ENCODE results near the gene MTERF2. TPM values are rescaled to one million over a fixed set of nuclear protein-coding genes. Genes with fewer than 3 reads are reported as not detected.

The MTERF2 gene
- total RNA-seq, 1 donor from 2014 or later, result 6.9 TPM

DNA sequence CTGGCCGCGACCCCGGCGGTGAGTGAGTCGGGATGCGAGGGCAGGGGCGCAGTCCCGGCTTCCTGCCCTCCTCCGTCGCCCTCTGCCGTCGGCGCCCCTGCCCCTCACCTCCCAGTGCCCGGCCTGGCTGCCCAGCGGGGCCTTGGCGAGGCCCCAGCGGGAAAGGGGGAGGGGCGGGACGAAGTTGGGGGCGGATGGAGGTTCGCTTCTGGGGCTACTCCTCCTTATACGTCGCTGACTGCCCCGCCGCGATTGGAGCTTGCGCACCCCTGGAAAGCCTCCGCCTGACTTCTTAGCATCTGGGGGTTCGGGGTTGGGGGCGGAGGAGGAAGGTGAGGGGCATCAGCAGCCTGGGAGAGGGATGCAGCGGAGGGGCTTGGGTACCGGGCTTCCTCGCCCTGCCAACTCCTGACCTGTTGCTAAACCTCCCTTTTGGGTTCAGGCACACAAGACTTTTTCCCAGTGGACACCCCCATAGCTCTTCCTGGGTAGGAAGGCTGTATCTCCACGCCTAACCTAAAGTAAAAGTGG lies 30.8 kb downstream of the MTERF2 start:
- TF ChIP-seq, protein P1, sequence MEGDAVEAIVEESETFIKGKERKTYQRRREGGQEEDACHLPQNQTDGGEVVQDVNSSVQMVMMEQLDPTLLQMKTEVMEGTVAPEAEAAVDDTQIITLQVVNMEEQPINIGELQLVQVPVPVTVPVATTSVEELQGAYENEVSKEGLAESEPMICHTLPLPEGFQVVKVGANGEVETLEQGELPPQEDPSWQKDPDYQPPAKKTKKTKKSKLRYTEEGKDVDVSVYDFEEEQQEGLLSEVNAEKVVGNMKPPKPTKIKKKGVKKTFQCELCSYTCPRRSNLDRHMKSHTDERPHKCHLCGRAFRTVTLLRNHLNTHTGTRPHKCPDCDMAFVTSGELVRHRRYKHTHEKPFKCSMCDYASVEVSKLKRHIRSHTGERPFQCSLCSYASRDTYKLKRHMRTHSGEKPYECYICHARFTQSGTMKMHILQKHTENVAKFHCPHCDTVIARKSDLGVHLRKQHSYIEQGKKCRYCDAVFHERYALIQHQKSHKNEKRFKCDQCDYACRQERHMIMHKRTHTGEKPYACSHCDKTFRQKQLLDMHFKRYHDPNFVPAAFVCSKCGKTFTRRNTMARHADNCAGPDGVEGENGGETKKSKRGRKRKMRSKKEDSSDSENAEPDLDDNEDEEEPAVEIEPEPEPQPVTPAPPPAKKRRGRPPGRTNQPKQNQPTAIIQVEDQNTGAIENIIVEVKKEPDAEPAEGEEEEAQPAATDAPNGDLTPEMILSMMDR (IDR thresholded peaks at IDR 0.05; ENCODE audit: insufficient read depth, low read length, poor library complexity, severe bottlenecking), result peak; percentile 22
- H3K27me3 ChIP-seq (ENCODE audit: control insufficient read depth, insufficient read depth, low read length), result no peaks in the 10 kb centered on the region
- H3K4me3 ChIP-seq (ENCODE audit: low read depth, low read length), result peak overlapping the region; percentile 87
- no peaks in the 10 kb centered on the region for H3K36me3 ChIP-seq (ENCODE audit: control insufficient read depth, insufficient read depth, low read length)
- DNase-seq (ENCODE audit: low read depth), result no peak

DNA sequence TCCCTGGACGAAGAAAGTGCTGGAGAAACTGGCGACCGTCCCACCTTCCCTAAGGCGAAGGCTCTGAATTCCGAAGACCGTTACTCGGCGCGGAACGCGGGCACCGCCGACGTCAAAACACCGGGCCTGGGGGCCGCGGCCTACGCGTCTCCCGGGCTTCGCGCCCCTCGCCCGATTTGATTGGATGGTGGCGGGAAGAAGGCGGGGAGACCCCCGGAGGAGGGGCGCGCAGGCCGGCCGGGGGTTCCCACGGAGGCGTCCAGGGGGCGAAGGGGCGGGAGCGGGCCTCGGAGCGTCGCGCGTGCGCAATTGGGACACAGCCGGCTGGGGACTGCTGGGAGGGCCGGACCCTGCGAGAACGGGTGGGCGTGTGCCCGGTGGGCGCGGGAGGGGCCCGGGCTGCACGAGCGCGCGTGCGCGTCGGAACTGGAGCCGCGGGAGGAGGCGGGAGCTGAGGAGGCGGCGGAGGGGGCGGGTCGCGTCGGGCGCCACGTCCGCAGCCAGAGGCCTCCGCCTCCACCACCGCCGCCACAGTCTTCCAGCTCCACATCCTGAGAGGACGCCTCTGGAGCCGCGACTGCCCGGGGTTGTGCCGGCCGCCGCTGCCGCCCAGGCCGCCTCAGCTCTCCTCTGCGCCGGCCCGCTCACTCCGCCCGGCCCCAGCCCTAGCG lies 31.4 kb downstream of the MTERF2 start, which contains the start of gene TMEM263:
TSS of gene TMEM263 (plus strand) at position 531 of the 671 bp plus-strand sequence. CDS start 11,210 bp downstream, outside the sequence.
- H3K4me3 ChIP-seq (ENCODE audit: low read depth, low read length), result peak within 1 kb of the TSS; percentile 87
- no peaks in the 10 kb centered on the region for H3K36me3 ChIP-seq (ENCODE audit: control insufficient read depth, insufficient read depth, low read length)
- peak; percentile 63 for DNase-seq (ENCODE audit: low read depth)
- H3K27me3 ChIP-seq (ENCODE audit: control insufficient read depth, insufficient read depth, low read length), result no peaks in the 10 kb centered on the region
- TF ChIP-seq, protein P1 (IDR thresholded peaks at IDR 0.05; ENCODE audit: insufficient read depth, low read length, poor library complexity, severe bottlenecking), result no peak

DNA sequence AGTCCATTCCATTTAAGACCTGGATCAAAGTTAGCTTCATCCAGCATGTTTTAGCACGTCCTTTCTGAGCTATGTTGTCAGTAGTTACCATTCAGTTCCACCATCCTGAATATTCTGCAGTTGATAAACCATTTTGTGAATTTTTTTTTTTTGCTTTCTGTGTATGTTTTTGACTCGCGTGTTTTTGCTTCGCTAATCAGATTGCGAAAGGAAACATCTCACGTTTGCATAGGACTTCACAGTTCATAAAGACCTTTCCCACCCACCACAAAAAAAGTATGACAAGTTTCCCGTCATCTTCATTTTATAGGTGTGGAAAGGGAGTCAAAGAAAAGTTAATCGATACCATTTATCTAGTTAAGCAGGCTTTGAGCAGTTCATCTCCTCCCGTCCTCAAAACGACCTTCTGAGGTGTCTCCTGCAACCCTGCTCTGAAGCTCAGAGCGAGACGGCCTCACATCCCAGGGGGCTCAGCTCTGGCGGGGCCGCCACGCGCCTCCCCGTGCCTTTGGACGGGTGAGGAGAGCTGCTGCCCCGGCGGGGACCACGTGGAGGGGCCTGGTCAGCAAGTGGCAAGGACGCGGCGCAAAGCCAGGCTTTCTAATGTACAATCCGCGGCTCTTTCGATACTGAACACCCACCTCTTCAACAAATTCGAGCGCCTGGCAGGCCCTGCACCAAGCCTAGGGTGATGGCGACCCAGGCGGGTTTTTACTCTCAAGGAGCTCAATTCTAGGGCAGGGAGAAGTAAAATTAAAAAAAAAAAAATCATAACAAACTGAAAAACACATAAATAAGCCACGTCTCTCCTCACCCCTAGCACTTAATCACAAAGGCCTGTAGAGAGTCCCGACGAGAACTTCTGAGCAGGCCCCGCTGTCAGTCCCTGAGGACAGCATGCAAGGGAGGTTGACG lies 32.2 kb downstream of the MTERF2 start:
- no peaks in the 10 kb centered on the region for H3K27me3 ChIP-seq (ENCODE audit: control insufficient read depth, insufficient read depth, low read length)
- DNase-seq (ENCODE audit: low read depth), result no peak
- TF ChIP-seq, protein P1 (IDR thresholded peaks at IDR 0.05; ENCODE audit: insufficient read depth, low read length, poor library complexity, severe bottlenecking), result no peak

DNA sequence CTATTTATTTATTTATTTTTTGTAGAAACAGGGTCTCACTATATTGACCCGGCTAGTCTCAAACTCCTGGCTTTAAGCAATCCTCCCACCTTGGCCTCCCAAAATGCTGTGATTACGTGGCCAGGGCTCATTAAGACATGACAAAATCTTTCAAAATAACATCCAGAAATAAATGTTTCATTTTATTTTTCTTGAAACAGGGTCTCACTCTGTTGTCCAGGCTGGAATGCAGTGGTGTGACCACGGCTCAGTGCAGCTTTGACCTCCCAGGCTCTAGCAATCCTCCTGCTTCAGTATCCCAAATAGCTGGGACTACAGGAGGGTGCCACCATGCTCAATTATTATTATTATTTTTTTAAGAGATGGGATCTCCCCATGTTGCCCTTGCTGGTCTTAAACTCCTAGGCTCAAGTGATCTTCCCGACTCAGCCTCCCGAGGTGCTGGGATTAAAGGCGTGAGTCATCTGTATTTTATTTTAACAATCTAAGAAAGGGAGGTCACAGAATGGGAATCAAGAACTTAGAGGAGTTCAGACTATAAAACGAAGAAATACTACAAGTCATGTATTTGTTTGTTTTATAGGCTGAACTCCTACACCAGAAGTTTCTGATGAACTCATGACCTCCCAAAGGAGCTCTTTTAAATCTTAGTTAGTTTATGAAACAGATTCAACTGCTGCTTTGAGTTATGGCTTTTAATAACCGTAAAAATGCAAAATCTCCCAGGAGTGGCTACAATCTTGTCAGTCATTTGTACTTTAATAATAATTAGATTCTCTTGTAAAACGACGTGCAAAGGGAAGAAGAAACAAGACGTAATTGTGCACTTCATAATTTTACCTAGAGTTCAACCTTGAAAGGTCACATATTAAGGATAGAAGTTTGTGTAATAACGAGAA lies 33.3 kb downstream of the MTERF2 start:
- Histone ChIP-seq H3K4me3 (ENCODE audit: low read depth, low read length) (no peak overlapping the region), H3K36me3 (ENCODE audit: control insufficient read depth, insufficient read depth, low read length) (no peaks in the 10 kb centered on the region), H3K27me3 (ENCODE audit: control insufficient read depth, insufficient read depth, low read length) (no peaks in the 10 kb centered on the region)
- TF ChIP-seq, protein P1 (IDR thresholded peaks at IDR 0.05; ENCODE audit: insufficient read depth, low read length, poor library complexity, severe bottlenecking), result no peak
- DNase-seq (ENCODE audit: low read depth), result no peak

More for the DNA sequence above, 32.2 kb downstream of the MTERF2 start:
- Histone ChIP-seq H3K36me3 (ENCODE audit: control insufficient read depth, insufficient read depth, low read length) (no peaks in the 10 kb centered on the region), H3K4me3 (ENCODE audit: low read depth, low read length) (peak overlapping the region; percentile 87)

DNA sequence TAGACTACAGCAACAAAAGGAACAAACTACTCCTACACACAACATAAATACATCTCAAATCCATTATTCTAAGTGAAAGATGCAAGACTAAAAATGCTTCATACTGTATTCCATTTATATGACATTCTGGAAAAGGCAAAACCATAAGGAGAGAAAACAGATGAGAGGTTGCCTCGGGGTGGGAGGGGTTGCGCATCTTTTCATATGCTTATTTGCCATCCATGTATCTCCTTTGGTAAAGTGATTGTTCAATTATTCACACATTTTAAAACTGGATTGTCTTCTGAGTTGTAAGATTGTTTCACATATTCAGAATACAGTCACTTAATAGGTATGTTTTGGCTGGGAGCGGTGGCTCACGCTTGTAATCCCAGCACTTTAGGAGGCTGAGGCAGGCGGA lies 36.4 kb downstream of the MTERF2 start:
- H3K36me3 ChIP-seq (ENCODE audit: control insufficient read depth, insufficient read depth, low read length), result no peaks in the 10 kb centered on the region
- no peaks in the 10 kb centered on the region for H3K27me3 ChIP-seq (ENCODE audit: control insufficient read depth, insufficient read depth, low read length)
- no peak overlapping the region for H3K4me3 ChIP-seq (ENCODE audit: low read depth, low read length)
- DNase-seq (ENCODE audit: low read depth), result no peak
- TF ChIP-seq, protein P1 (IDR thresholded peaks at IDR 0.05; ENCODE audit: insufficient read depth, low read length, poor library complexity, severe bottlenecking), result no peak

All from kidney epithelial cell (primary cell).